ENCODE data around the gene DPP4.

DNA sequence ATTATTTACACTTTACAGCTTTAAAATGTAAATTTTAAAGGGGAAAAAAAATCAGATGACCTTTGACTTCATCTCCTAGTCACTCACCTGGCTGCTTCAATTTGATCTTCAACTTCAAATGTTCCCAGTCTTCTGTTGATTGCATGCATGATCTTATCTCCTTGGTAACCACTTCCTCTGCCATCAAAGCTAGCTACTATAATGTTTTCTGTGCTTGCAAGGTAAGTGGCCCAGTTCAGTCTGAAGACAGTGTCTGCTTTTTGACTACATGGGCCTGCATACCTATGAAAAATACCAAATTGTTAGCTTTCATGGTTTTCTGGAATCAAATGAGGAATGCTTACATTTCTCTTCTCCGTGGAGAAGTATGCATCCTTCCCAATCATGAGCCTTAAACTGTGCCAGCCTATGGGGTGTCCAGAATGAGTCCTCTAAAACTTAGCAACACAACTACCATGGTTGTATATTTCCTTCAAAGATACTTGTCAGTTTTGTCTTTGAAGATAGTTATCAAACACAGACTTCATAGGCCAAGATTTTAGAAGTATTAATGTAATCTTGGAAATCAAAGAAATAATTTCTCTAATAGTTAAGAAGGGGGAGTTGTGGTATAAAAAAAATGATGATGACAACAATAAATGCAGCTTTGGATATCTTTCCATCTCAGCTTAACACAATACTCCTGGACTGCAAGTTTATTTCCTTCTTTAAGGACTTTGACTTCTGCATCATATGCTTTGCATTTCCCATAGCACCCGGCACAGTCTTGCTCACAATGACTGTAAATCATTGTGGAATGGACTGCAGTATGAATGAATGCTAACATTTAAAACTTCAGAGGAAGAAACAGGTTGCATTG, 62.1 kb downstream of the DPP4 start:
- TF ChIP-seq ZNF709 (CRISPR knock-in tag; IDR thresholded peaks at IDR 0.05) (no peak), TFDP2 (CRISPR knock-in tag; IDR thresholded peaks at IDR 0.05) (no peak), FOSL2 (CRISPR knock-in tag; IDR thresholded peaks at IDR 0.05) (no peak), RXRB (CRISPR knock-in tag; IDR thresholded peaks at IDR 0.05; ENCODE audit: borderline replicate concordance) (no peak), ZNF24 (IDR thresholded peaks at IDR 0.05) (no peak), EZH2 (conservative IDR thresholded peaks at IDR 0.05; ENCODE audit: low read depth, low read length) (no peak), CTCF (CRISPR knock-in tag; IDR thresholded peaks at IDR 0.05) (no peak)
